Astrocyte (in vitro differentiated cells and primary cell): ENCODE results near the gene LRPAP1.
"Not testable (repeated sequence)": the region's sequence is repeated elsewhere in the genome, so short reads cannot be mapped to it uniquely, and the experiment has no call there.

Source experiments
- EZH2 ChIP-seq: IDR thresholded peaks from 2 replicates; pipeline ENCODE4 v1.6.1; 2012; ENCODE audit warnings: mild to moderate bottlenecking, low read length, inconsistent platforms; ENCODE audit not compliant: insufficient read depth
- TF ChIP-seq, protein P1 (sequence below): IDR thresholded peaks from 2 replicates; pipeline ENCODE4 v1.5.1; 2011; ENCODE audit warnings: low read depth, mild to moderate bottlenecking, inconsistent platforms, low read length, moderate library complexity; ENCODE audit not compliant: insufficient read depth

DNA sequence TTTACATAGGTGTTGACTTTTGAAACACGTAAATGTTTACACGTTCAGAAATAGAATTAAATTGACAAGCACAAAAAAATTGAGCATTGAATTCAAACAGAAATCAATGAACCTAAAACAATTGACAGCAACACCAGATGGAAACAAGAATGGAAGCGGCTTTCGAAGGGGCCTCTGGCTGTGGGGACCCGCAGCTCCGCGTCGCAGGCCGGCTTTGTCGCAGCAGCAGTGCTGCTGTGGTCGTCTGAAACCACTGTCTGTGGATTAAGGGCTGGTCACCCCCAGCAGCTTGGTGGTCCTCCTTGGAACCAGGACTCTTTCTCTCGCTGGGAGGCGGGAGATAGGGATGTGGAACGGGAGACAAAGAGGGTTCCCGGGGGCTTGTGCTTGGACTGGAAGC, 37.4 kb upstream of the LRPAP1 start:
- TF ChIP-seq, protein P1, sequence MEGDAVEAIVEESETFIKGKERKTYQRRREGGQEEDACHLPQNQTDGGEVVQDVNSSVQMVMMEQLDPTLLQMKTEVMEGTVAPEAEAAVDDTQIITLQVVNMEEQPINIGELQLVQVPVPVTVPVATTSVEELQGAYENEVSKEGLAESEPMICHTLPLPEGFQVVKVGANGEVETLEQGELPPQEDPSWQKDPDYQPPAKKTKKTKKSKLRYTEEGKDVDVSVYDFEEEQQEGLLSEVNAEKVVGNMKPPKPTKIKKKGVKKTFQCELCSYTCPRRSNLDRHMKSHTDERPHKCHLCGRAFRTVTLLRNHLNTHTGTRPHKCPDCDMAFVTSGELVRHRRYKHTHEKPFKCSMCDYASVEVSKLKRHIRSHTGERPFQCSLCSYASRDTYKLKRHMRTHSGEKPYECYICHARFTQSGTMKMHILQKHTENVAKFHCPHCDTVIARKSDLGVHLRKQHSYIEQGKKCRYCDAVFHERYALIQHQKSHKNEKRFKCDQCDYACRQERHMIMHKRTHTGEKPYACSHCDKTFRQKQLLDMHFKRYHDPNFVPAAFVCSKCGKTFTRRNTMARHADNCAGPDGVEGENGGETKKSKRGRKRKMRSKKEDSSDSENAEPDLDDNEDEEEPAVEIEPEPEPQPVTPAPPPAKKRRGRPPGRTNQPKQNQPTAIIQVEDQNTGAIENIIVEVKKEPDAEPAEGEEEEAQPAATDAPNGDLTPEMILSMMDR: not testable (repeated sequence)
- TF ChIP-seq EZH2: not testable (repeated sequence)
